BJ (cell line): ENCODE measurements around the gene PPP6R3. TPM values are rescaled to one million over a fixed set of nuclear protein-coding genes. Genes with fewer than 3 reads are reported as not detected.

Source experiments
- CTCF ChIA-PET: fragments of 350-600 bp; formaldehyde crosslinking; extraction: SDS; loops from one replicate; lab custom pipeline; 2021; ENCODE audit warnings: antibody characterized with exemption, inconsistent platforms; lab: Yijun Ruan, JAX
- POLR2A ChIA-PET: fragments of 300-600 bp; sonication (Branson Sonifier 250); formaldehyde crosslinking; extraction: SDS; loops from one replicate; lab custom pipeline; 2021; ENCODE audit warnings: antibody characterized with exemption; lab: Charles Lee
- DNase-seq: peaks from one replicate; pipeline ENCODE4 v3.0.0-alpha.2; 2011; ENCODE audit warnings: low read depth
- H3K27me3 ChIP-seq: 2 replicates; pipeline ENCODE4 v1.6.0; 2011; ENCODE audit warnings: low read length; ENCODE audit not compliant: control insufficient read depth, insufficient read depth
- H3K36me3 ChIP-seq: 2 replicates; pipeline ENCODE4 v1.5.1; 2011; ENCODE audit warnings: low read length; ENCODE audit not compliant: control insufficient read depth, insufficient read depth
- H3K4me3 ChIP-seq: 2 replicates; pipeline ENCODE4 v1.5.1; 2011; ENCODE audit warnings: low read depth, mild to moderate bottlenecking, control low read depth, low read length
- polyA plus RNA-seq: library from polyadenylated mRNA; depleted of rRNA; stranded (reverse); fragments of >200 nt; gene quantifications from 2 replicates; pipeline ENCODE4 v1.2.3, GENCODE V29; 2011
- TF ChIP-seq, protein P1 (sequence below): IDR thresholded peaks from 2 replicates; pipeline ENCODE4 v1.5.1; 2011; ENCODE audit warnings: low read depth, mild to moderate bottlenecking, control low read depth, inconsistent platforms, low read length, moderate library complexity; ENCODE audit not compliant: insufficient read depth

PPP6R3 gene
- polyA plus RNA-seq, 1 experiment, result 31.6 TPM

- CTCF ChIA-PET, result interaction anchor here (1.6 kb wide), 1 partner anchor 16 kb away, joined by 3 read pairs; no protein-coding TSS in a partner anchor
- Histone ChIP-seq H3K36me3 (peaks cover 16% of the 10 kb centered on the region), H3K27me3 (no peaks in the 10 kb centered on the region), H3K4me3 (no peak overlapping the region)
- TF ChIP-seq, protein P1, sequence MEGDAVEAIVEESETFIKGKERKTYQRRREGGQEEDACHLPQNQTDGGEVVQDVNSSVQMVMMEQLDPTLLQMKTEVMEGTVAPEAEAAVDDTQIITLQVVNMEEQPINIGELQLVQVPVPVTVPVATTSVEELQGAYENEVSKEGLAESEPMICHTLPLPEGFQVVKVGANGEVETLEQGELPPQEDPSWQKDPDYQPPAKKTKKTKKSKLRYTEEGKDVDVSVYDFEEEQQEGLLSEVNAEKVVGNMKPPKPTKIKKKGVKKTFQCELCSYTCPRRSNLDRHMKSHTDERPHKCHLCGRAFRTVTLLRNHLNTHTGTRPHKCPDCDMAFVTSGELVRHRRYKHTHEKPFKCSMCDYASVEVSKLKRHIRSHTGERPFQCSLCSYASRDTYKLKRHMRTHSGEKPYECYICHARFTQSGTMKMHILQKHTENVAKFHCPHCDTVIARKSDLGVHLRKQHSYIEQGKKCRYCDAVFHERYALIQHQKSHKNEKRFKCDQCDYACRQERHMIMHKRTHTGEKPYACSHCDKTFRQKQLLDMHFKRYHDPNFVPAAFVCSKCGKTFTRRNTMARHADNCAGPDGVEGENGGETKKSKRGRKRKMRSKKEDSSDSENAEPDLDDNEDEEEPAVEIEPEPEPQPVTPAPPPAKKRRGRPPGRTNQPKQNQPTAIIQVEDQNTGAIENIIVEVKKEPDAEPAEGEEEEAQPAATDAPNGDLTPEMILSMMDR, result no peak
- POLR2A ChIA-PET, result no interaction called here
- DNase-seq, result no peak
Observed at GRCh38 chr11:68424101-68424632, 36.4 kb upstream of the PPP6R3 start.

DNA sequence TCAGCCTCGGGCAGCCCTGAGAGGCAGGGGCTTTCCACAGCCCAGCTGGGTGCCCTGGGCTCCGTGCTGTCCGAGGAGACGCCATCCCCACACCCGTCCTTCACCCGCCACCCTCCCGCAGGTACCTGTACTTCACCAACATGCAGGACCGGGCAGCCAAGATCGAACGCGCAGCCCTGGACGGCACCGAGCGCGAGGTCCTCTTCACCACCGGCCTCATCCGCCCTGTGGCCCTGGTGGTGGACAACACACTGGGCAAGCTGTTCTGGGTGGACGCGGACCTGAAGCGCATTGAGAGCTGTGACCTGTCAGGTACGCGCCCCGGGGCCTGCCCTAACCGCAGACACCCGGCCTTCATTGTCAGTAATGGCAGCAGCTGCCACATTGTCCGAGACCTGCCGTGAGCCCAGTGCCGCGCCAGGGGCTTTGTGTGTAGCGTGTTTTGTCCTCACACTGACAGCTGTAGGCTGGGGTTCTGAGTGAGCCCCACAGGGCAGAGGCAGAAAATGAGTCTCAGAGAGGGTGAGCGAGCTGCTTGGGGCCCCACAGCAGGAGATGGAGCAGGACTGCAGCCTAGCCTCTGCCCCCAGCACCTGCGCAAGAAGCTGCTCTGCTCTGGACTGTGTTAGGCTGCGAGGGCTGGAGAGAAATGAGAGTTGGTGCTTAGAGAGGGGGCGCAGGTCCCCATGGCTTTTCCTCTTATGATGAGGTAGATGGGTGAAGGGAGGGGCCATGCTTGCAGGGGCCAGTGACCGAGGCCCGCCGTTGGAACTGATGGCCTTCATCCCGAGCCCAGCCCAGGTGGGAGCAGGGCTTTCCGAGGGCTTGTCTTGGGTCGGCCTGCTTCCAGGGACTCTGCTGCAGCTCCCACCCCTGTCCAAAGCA lies 35.3 kb upstream of the PPP6R3 start:
- Histone ChIP-seq H3K27me3 (no peaks in the 10 kb centered on the region), H3K36me3 (peaks cover 17% of the 10 kb centered on the region), H3K4me3 (no peak overlapping the region)
- CTCF ChIA-PET, result interaction anchor here (1.2 to 1.6 kb wide), 2 partner anchors 10 to 15 kb away, joined by 3 to 4 read pairs; no protein-coding TSS in a partner anchor
- POLR2A ChIA-PET, result no interaction called here
- TF ChIP-seq, protein P1, result no peak
- DNase-seq, result no peak

- no peak for DNase-seq
- TF ChIP-seq, protein P1, result no peak
- CTCF ChIA-PET, result interaction anchor here (1.2 kb wide), 1 partner anchor 9 kb away, joined by 4 read pairs; no protein-coding TSS in a partner anchor
- no peak overlapping the region for H3K4me3 ChIP-seq
- no peaks in the 10 kb centered on the region for H3K27me3 ChIP-seq
- POLR2A ChIA-PET, result no interaction called here
- H3K36me3 ChIP-seq, result peaks cover 18% of the 10 kb centered on the region
Observed at GRCh38 chr11:68425866-68426380, 34.6 kb upstream of the PPP6R3 start.

DNA sequence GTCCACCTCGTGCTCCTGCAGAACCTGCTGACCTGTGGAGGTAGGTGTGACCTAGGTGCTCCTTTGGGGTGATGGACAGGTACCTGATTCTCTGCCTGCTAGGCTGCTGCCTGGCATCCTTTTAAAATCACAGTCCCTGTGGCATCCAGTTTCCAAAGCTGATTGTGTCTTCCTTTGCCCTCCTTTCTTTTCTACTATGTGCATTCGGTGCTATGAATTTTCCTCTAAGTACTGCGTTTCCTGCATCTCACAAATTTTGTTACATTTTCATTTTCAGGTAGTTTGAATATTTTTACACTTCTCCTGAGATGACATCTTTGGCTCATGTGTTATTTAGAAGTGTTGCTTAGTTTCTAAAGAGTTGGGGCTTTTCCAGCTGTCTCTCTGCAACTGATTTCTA lies 30.9 kb upstream of the PPP6R3 start:
- no peak for DNase-seq
- Histone ChIP-seq H3K27me3 (no peaks in the 10 kb centered on the region), H3K4me3 (no peak overlapping the region), H3K36me3 (peaks cover 19% of the 10 kb centered on the region)
- CTCF ChIA-PET, result interaction anchor here (1.0 kb wide), 1 partner anchor 27 kb away, joined by 3 read pairs; no protein-coding TSS in a partner anchor
- TF ChIP-seq, protein P1, result no peak
- POLR2A ChIA-PET, result no interaction called here

DNA sequence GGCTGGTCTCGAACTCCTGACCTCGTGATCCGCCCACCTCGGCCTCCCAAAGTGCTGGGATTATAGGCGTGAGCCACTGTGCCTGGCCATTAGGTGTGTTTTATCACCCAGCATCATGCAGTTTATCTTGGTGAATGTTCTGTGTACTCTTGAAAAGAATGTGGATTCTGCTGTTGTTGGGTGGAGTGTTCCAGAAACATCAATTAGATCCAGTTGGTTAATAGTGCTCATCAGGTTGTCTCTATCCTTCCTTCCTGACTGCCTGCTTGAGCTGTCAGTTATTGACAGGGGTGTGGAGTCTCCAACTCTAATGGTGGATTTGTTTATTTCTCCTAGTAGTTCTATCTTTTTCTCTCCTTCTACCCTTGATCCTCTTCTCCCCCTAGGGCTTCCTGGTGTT lies 30.2 kb upstream of the PPP6R3 start:
- Histone ChIP-seq H3K27me3 (no peaks in the 10 kb centered on the region), H3K4me3 (no peak overlapping the region), H3K36me3 (peaks cover 19% of the 10 kb centered on the region)
- no peak for DNase-seq
- TF ChIP-seq, protein P1, result no peak
- ChIA-PET POLR2A (no interaction called here), CTCF (interaction anchor here (1.0 kb wide), 1 partner anchor 28 kb away, joined by 3 read pairs; no protein-coding TSS in a partner anchor)
